ENCODE results near the gene FAM161B. TPM values are rescaled to one million over a fixed set of nuclear protein-coding genes. Genes with fewer than 3 reads are reported as not detected.
"Not testable (repeated sequence)": the region's sequence is repeated elsewhere in the genome, so short reads cannot be mapped to it uniquely, and the experiment has no call there.

The FAM161B gene
- total RNA-seq, 1 experiment from 2014 or later = 1.6 TPM

- Mint-ChIP-seq H3K27me3 (ENCODE audit: insufficient read depth, unreplicated experiment) (no peaks in the 10 kb centered on the region), H3K36me3 (ENCODE audit: insufficient read depth, unreplicated experiment) (no peaks in the 10 kb centered on the region), H3K4me3 (ENCODE audit: unreplicated experiment) (peak overlapping the region; percentile 21), H3K4me1 (ENCODE audit: low read depth, unreplicated experiment) (peaks cover 27% of the 10 kb centered on the region), H3K27ac (ENCODE audit: unreplicated experiment) (peak overlapping the region; percentile 56), H3K9me3 (ENCODE audit: unreplicated experiment) (no peaks in the 10 kb centered on the region)
- Histone ChIP-seq H3K4me1 (peaks cover 45% of the 10 kb centered on the region), H3K27me3 (replicated peaks; ENCODE audit: control insufficient read depth, insufficient read depth, low read length) (no peaks in the 10 kb centered on the region), H3K36me3 (ENCODE audit: control insufficient read depth, insufficient read depth, low read length) (no peaks in the 10 kb centered on the region), H3K9me3 (no peaks in the 10 kb centered on the region), H3K4me3 (ENCODE audit: low read depth, low read length) (0 out of 2 replicates have a peak overlapping the region, but pooled peaks have one; percentile 5)
- BruUV-seq (replicated peaks) = no TSS peak
- TF ChIP-seq CTCF (IDR thresholded peaks at IDR 0.05; ENCODE audit: insufficient read depth in 1 of 2, low read depth in 1 of 2, low read length in 1 of 2, severe bottlenecking in 1 of 2, unreplicated experiment in 1 of 2) = no peak
- CTCF ChIA-PET = no interaction called here
- DNase-seq = peak in 1 of 2 experiments; percentile 37
- intact Hi-C loops (cut with micrococcal nuclease; ENCODE audit: unreplicated experiment) = loop anchor here (2.0 to 5.0 kb wide), 3 partner anchors 23 to 45 kb away; partner anchors contain the start of genes BBOF1, COQ6, ENTPD5 and FAM161B
- POLR2A ChIA-PET = interaction anchor here (0.6 kb wide), 3 partner anchors 16 to 110 kb away, joined by 3 to 4 read pairs (median 4); partner anchors contain the start of gene ZNF410
Observed at GRCh38 chr14:73995977-73996378, 46.1 kb upstream of the FAM161B start.

- DNase-seq; POLR2A ChIA-PET; H3K36me3 Mint-ChIP-seq (ENCODE audit: insufficient read depth, unreplicated experiment); H3K4me3 ChIP-seq (ENCODE audit: low read depth, low read length); H3K9me3 Mint-ChIP-seq (ENCODE audit: unreplicated experiment); BruUV-seq (replicated peaks); CTCF ChIA-PET; H3K27me3 ChIP-seq (replicated peaks; ENCODE audit: control insufficient read depth, insufficient read depth, low read length); H3K36me3 ChIP-seq (ENCODE audit: control insufficient read depth, insufficient read depth, low read length); H3K4me3 Mint-ChIP-seq (ENCODE audit: unreplicated experiment); H3K27me3 Mint-ChIP-seq (ENCODE audit: insufficient read depth, unreplicated experiment); H3K27ac Mint-ChIP-seq (ENCODE audit: unreplicated experiment); H3K9me3 ChIP-seq: not testable (repeated sequence)
- H3K4me1 Mint-ChIP-seq (ENCODE audit: low read depth, unreplicated experiment) = peaks cover 27% of the 10 kb centered on the region
- intact Hi-C loops (cut with micrococcal nuclease; ENCODE audit: unreplicated experiment) = loop anchor here (5.0 kb wide), 1 partner anchor 42 kb away; no protein-coding TSS in a partner anchor
- peaks cover 45% of the 10 kb centered on the region for H3K4me1 ChIP-seq
Observed at GRCh38 chr14:73994926-73995325, 45.0 kb upstream of the FAM161B start.

- Histone ChIP-seq H3K4me1 (peaks cover 16% of the 10 kb centered on the region), H3K9me3 (no peaks in the 10 kb centered on the region), H3K36me3 (ENCODE audit: control insufficient read depth, insufficient read depth, low read length) (no peaks in the 10 kb centered on the region), H3K4me3 (ENCODE audit: low read depth, low read length) (no peak overlapping the region), H3K27me3 (replicated peaks; ENCODE audit: control insufficient read depth, insufficient read depth, low read length) (no peaks in the 10 kb centered on the region)
- H3K4me1 Mint-ChIP-seq (ENCODE audit: low read depth, unreplicated experiment) = peaks cover 7% of the 10 kb centered on the region
- CTCF ChIA-PET = no interaction called here
- no peak for DNase-seq
- no peak overlapping the region for H3K27ac Mint-ChIP-seq (ENCODE audit: unreplicated experiment)
- intact Hi-C loops (cut with micrococcal nuclease; ENCODE audit: unreplicated experiment) = no loop called here
- H3K36me3 Mint-ChIP-seq (ENCODE audit: insufficient read depth, unreplicated experiment) = no peaks in the 10 kb centered on the region
- POLR2A ChIA-PET = interaction anchor here (0.7 kb wide), 1 partner anchor 684 kb away, joined by 5 read pairs; no protein-coding TSS in a partner anchor
- H3K9me3 Mint-ChIP-seq (ENCODE audit: unreplicated experiment) = no peaks in the 10 kb centered on the region
- H3K4me3 Mint-ChIP-seq (ENCODE audit: unreplicated experiment) = no peak overlapping the region
- no peaks in the 10 kb centered on the region for H3K27me3 Mint-ChIP-seq (ENCODE audit: insufficient read depth, unreplicated experiment)
- TF ChIP-seq CTCF (IDR thresholded peaks at IDR 0.05; ENCODE audit: insufficient read depth in 1 of 2, low read depth in 1 of 2, low read length in 1 of 2, severe bottlenecking in 1 of 2, unreplicated experiment in 1 of 2) = no peak
- no TSS peak for BruUV-seq (replicated peaks)
Observed at GRCh38 chr14:73991092-73991491, 41.2 kb upstream of the FAM161B start.

- H3K4me1 Mint-ChIP-seq (ENCODE audit: low read depth, unreplicated experiment); H3K9me3 Mint-ChIP-seq (ENCODE audit: unreplicated experiment); H3K27ac Mint-ChIP-seq (ENCODE audit: unreplicated experiment); DNase-seq; H3K9me3 ChIP-seq; BruUV-seq (replicated peaks); intact Hi-C loops (cut with micrococcal nuclease; ENCODE audit: unreplicated experiment); H3K4me3 Mint-ChIP-seq (ENCODE audit: unreplicated experiment); H3K36me3 ChIP-seq (ENCODE audit: control insufficient read depth, insufficient read depth, low read length); H3K36me3 Mint-ChIP-seq (ENCODE audit: insufficient read depth, unreplicated experiment); POLR2A ChIA-PET; H3K4me3 ChIP-seq (ENCODE audit: low read depth, low read length); H3K4me1 ChIP-seq; H3K27me3 Mint-ChIP-seq (ENCODE audit: insufficient read depth, unreplicated experiment); CTCF ChIA-PET; H3K27me3 ChIP-seq (replicated peaks; ENCODE audit: control insufficient read depth, insufficient read depth, low read length): not testable (repeated sequence)
Observed at GRCh38 chr14:73988656-73989055, 38.8 kb upstream of the FAM161B start.
